NCI-H748 (cell line): ENCODE results near the gene CEP89.
"Not testable (repeated sequence)": the region's sequence is repeated elsewhere in the genome, so short reads cannot be mapped to it uniquely, and the experiment has no call there.

ENCODE experiments used
- DNase-seq: peaks from one replicate; lab custom pipeline; 2025; ENCODE audit not compliant: unreplicated experiment; lab: John Stamatoyannopoulos, UW

Gene CEP89

DNA sequence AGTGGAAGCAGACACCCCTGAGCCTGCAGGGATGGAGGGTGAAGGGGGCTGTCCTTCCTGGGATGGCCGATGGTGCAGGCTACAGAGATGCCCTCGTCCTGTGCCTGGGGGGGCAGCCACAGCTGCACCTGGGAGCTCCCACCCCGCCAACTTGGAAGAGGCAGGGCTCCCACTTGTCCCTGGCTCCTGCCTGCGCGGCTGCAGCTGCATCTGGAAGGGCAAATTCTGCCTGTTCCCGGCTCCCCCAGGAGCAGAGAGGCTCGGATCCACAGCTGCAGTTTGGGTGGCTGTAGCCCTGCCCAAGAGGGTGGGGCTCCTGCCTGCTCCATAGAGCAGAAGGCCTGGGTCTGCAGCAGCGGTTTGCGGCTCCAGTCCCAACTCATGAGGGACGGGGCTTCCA lies 2.2 kb downstream of the CEP89 start:
- DNase-seq, result no peak

DNA sequence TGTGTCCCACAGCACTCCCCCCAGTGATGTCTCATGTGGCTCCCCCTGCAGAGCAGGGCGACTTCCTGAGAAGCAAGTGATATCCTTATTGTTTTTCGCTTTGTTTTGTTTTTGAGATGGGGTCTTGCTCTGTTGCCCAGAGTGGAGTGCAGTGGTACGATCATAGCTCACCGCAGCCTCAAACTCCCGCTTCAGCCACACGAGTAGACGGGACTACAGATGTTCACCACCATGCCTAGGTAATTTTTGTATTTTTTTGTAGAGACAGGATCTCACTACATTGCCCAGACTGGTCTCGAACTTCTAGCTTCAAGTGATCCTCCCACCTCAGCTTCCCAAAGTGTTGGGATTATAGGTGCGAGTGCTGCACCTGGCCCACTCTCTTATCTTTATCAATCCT lies 5.0 kb downstream of the CEP89 start:
- DNase-seq, result no peak

DNA sequence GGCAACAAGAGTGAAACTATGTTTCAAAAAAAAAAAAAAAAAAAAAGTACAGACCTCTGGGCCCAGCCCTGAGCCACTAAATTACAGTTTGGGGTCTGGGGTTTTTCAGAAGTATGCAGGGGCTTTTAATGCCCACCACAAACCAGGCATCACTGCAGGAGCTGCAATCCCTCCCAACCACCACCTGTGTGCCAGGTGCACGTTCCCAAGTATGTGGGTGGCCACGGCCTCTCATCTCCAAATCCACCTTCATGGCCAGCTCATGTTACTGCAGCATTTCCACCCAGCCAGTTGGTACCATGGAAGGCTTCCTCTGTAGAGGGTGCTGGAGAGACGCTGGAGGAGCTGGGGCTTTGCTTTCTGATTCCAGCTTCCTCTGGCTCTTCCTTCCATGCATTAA lies 26.5 kb downstream of the CEP89 start:
- no peak for DNase-seq

DNA sequence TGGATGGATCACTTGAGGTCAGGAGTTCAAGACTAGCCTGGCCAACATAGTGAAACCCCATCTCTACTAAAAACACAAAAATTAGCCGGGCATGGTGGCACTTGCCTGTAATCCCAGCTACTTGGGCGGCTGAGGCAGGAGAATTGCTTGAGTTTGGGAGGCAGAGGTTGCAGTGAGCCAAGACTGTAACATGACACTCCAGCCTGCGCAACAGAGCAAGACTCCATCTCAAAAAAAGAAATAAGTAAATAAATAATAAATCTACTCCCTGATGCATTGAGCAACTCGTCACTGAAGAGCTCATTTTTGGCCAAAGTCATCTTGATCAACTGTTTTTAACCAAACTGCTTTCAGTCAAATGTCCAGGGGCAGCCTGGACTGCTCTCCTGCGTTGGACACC lies 30.5 kb downstream of the CEP89 start:
- not testable (repeated sequence) for DNase-seq

DNA sequence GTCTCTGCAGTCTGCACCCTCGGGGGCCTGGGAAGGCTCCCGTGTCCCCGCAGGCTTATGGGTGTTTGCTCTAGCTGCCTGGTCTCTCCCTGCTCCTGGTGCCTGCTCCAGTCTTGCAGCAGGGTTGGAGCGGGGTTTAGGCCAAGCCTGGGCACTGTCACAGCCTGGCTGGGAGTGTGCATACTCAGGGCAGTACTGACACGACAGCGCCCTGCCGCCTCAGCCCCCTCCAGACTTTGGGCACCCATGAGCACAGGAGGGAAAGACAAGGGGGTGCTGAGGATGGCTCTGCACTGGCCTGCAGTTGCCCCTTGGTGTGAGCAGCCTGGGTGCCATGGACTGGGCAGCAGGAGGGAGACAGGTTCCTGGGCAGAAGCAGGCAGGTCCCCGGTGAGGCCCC lies 35.7 kb downstream of the CEP89 start:
- DNase-seq, result no peak

DNA sequence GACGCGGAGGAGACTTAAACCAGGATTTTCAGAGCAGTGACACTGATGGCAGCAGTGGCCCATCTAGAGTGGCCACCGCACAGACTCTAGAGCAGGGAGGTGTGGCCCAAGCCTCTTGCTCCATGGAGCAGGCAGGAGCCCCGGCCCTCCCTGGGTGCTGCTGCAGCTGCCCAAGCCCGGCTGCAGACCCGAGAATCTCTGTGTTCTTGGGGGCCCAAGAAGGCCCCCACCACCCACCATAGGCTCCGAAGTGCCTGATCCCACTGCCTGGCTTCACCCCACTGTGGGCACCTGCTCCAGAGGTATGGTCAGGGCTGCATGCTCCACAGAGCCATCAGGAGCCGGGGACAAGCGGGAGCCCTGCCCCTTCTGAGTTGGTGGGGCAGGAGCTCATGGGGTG lies 36.1 kb downstream of the CEP89 start:
- DNase-seq, result no peak

DNA sequence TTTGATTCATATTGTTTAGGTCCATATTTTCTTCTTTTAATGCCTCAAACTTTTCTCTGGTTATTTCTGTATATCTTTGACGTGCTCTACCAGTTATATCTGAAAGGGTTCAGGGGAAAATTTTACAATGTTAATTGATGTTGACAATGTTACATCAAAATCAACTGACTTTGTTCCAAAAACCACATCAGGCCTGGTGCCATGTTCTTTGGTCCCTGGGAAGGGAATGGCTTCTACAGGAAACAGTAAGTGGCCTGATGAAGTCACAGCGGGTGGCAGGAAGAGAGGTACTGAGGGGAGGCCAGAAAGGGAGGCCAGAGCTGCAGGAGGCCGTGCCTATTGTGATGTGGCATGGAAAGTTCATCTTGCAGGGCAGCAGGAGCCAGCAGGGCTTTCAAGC lies 38.2 kb downstream of the CEP89 start:
- DNase-seq, result no peak

DNA sequence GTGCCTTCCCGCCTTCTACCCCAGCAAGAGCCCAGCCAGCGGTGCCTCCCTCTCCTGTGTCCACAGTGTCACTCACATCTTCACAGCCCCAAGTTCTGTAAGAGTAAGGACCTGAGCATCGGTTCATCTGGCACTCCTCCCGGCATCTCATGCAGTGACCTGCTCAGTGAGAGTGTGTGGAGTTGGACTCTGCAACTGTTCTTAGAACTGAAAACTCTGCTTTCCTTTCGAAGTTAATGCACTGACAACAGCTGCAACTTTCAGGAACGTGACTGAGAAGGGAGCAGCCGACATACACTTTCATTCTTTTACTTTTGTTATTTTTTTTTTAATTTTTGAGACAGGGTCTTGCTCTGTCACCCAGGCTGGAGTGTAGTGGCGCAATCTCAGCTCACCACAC lies 41.2 kb downstream of the CEP89 start:
- no peak for DNase-seq

DNA sequence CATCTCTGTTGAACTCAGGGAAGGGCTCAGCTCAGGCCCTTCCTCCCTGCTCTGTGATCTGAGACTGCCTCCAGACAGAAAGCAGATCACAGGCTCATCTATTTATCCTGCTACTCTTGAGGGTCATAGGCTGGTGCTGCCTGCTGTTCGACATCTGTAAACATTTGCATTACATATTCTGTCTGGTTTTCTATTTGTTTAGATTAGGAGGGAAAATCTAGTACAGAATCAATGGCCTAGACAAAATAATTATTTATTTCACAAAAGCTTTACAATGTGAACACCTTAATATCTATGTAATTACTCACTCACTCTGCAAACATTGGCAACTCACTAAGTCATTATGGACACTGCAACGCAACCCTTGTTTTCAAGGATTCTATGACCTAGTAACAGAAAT lies 43.0 kb downstream of the CEP89 start:
- DNase-seq, result peak; percentile 93

DNA sequence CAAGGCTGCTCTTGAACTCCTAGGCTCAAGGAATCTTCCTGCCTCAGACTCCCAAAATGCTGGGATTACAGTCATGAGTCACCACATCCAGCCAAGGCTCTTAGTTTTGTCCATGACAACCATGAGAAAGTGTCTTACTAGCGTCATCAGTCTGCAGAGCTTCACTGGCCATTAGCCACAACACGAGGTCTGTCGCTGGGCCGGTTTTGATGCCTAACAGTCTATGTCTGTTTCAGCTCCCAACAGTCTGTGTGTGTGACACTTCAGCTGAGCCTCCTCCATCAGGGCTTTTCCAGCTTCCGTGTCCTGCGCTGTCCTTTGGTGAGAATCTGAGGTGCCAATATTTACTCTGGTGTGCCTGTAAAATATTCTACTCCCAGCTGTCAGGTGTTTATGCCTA lies 47.6 kb downstream of the CEP89 start:
- DNase-seq, result peak; percentile 66

DNA sequence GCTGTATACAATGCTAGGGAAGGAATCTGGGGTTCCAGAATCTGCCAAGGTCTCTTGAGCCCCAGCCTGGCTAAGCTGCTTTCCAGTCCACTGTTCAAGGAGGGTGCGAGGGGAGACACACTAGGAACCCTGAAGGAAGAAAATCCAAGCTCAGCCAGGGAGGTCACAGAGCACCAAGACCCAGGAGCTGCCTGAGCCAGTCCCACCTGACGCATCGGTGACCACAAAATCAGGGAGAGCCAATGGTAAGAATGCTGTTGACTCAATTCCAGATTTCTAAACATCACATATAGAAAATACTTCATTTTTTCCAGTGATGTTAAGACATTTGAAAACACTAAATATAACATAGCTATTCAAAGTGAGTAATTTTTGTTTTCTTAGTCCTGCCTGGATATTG lies 50.1 kb downstream of the CEP89 start:
- no peak for DNase-seq

DNA sequence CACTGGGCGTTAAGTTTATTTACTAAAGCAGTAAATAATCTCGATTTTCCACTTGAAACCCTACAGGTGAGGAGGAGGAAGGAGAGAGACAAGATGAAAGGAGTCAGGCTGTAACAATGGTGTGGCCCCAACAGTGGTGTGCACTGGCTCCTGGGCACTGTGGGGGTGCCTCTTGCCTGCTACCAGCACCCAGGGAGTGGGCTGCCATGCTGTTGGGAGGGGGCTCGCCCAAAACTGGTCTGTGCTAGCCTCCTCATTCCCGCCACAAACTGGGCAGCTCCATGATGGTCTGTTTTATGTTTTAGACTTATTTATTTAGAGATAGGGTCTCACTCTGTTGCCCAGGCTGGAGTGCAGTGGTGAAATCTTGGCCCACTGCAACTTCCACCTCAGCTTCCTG lies 52.4 kb downstream of the CEP89 start:
- no peak for DNase-seq

DNA sequence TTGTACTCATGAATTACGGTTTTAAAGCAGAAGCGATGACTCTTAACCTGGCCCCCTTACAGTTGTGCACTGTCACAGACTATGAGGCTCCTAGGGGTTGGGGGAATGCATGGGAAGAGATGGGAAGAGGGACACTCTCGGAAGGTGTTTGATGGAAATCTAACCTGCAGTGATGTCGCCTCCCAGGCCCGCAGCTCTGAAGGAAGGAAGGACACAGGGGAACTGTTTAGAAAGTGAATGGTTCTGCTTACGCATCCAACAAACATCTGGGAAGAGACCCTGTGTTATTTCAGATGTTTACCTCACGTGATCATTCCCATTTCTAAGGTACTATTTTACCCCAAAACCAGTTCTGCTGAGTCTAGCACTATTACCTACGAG lies 54.2 kb downstream of the CEP89 start:
- DNase-seq, result no peak

DNA sequence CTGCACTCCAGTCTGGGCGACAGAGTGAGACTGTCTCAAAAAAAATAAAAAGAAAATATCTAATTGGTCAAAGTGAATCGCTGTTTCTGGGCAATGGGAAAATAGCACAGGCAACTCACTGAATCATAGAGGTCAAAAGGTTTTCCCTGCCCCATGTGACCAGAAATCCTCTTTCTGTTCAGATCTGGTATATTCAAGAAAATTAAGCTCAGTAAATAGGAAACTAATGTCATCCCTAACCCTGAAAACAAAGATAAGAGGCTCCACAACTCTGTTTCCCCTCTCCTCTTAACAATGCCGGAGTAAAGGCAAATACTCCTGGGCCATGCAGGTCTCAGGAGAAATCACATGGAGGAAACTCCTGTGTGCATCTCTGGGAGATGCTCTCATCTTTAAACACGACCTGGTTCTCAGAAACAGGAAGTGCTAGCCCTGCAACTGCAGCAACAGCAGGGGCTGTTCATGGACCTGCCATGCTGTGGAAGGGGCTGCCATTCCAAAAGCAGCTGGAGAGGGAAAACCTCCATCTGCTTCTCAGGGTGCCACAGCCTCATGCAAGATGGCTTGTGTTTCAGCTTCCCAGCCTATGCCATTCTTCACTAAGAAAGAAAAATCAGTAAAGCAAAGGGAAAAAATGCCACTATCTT lies 54.7 kb downstream of the CEP89 start:
- DNase-seq, result no peak

DNA sequence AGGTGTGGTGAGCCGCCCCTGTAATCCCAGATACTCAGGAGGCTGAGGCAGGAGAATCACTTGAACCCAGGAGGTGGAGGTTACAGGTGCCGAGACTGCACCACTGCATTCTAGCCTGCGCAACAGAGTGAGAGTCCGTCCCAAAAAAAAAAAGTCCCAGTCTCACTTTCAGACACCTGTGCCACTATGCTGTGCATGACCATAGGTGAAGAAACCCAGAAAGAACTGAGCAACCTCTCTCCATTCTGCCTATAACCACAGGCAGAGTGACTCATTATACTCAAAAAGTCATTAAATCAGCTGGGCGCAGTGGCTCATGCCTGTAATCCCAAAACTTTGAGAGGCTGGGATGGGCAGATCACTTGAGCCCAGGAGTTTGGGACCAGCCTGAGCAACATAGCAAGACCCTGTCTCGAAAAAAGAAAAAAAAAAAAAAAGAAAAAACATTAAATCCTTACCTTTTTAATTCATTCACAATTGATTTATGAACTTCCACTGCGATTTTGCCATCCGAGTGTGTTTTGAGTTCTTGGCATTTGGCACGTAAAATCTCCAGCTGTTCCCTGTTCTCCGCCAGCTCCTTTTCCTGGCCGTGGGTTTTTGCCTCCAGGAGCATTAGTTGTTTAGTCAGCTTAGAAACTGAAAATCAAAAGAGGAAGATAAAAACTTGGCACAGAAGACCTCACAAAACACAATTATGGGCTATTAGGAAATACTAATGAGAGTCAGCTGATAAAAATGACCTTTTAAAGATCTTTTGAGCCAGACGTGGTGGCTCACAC lies 56.7 kb downstream of the CEP89 start:
- no peak for DNase-seq

DNA sequence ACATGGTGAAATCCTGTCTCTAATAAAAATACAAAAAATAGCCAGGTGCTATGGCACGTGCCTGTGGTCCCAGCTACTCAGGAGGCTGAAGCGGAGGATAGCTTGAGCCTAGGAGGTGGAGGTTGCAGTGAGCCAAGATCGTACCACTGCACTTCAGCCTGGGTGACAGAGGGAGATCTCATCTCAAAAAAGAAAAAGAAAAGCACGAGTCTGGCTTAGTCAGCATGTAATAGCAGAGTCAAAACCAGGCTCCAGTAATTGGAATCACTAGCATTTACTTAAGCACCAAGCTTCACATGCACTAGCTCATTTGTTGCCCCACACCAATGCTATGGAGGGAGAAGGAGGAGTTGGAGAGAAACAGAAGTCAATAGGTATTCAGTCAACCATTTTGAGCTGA lies 60.3 kb downstream of the CEP89 start:
- DNase-seq, result no peak

DNA sequence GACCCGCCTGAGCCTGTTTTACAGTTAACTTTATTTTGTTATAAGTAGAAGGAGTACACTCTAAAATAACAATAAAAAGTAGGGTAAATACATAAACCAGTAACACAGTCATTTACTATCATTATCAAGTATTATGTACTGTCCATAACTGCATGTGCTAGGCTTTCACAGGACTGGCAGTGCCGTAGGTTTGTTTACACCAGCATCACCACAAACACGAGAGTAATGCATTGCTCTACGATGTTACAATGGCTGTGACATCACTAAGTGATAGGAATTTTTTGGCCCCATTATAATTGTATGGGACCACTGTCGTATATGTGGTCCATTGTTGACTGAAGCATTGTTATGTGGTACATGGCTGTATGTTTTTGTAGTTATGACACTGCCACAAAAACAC lies 60.9 kb downstream of the CEP89 start:
- no peak for DNase-seq

DNA sequence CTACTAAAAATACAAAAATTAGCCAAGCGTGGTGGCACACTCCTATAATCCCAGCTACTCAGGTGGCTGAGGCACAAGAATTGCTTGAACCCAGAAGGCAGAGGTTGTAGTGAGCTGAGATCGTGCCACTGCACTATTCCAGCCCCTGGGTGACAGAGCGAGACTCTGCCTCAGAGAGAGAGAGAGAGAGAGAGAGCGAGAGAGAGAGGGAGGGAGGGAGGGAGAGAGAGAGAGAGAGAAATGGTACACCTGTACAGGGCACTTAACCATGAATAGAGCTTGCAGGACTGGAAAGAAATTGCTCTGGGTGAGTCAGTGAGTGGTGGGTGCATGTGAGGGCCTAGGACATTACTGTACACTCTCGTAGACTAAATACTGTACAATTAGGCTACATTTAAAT lies 61.7 kb downstream of the CEP89 start:
- DNase-seq, result no peak

DNA sequence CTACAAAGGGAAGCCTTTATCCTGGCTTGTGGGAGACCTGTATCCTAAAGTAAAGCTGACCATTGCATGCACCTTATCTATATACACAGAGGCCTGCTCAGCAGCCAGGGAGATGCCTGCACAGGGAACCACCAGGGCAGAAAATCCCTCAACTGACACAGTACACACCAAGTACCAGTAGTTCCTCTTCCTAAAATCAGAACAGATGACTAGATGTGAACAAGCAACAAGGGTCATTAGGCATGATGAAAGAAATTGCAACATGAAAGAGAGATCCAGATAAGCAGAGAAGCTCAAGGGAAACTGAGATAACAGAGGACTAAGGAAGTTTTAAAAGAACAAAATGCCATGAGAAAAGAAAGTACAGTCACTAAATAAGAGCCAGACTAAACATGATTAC lies 62.5 kb downstream of the CEP89 start:
- no peak for DNase-seq

DNA sequence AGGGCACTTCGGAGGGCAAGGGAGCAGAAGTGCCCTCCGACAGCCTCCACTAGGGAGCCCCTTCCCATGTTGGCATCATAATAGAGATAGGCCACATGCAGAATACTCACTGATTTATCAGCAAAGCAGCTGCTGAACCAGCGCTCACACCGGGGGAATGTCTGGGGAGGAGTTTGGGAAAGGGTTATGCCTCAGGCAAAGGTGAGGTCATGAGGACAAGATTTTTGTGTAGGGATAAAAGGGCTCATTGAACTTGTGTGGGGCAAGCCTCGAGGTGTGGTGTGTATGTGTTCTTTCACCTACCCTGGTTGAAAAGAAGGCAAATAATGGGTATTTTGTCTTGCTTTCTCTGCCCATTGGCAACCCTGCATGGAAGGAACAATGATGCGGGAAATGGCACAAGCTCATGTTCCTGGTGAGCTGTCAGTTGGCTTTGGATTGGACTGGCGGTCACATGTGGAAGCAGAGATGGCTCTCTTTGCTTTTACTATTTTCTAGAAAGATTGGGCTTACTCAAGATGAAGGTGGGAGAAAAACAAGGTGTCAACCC lies 63.0 kb downstream of the CEP89 start:
- no peak for DNase-seq

DNA sequence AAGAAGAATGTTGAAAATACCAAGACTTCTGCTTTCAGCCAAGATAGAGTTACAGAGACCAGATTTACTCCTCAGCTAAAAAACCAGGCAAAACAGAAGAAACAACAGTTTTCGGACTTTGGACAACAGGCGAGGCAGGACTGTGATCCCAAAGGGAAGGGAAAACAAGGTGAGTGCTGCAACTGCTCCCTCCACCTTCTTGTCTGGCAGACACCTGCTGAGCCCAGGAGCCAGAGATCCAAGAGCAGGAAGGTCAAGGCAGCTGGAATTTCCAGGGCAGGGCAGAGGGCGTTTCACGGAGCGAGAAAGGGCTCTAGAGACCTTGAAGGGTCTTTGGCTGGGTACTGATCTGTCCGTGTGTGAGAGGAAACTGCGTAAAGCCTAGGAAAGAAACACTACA lies 69.3 kb downstream of the CEP89 start:
- DNase-seq, result no peak

DNA sequence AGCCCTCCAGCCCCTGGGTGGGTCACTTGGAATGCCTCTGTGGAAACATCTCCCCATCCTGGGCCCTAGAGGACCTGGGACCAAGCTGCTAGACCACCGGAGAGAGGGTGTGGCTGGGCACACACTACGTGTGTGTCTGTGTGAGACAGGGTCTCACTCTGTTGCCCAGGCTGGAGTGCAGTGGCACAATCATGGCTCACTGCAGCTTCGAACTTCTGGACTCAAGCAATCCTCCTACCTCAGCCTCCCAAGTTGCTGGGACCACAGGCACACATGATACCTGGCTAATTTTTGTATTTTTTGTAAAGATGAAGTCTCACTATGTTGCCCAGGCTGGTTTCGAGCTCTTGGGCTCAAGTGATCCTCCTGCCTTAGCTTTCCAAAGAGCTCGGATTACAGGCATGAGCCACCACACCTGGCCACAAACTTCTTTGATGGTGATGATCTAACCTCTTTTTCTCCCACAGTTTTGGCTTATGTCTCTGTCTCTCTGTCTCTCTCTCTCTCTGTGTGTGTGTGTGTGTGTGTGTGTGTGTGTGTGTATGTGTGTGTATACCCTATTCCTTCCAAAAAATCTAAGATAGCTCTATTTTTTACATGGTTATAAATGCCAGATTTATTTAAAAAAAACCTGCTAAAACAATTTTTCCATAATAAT lies 70.1 kb downstream of the CEP89 start:
- no peak for DNase-seq
